Ovary (tissue), 9 donors: ENCODE data around the gene CSRP1. TPM values are rescaled to one million over a fixed set of nuclear protein-coding genes. Genes with fewer than 3 reads are reported as not detected.

Source experiments
- DNase-seq, 5 donors: peaks; one replicate each; pipeline ENCODE4 v3.0.0-alpha.2; 2019 to 2020
- H3K27ac ChIP-seq, 2 donors: fragments of 200-600 bp; one replicate each; pipeline versions ENCODE4 v1.5.1 to v1.8.0; 2019 to 2022
- H3K27me3 ChIP-seq: fragments of 200-600 bp; one replicate; pipeline ENCODE4 v1.8.0; 2022
- H3K36me3 ChIP-seq: fragments of 200-600 bp; sonication (generic); one replicate; pipeline ENCODE4 v1.5.1; 2019
- H3K4me1 ChIP-seq: one replicate; pipeline ENCODE4 v1.8.1; 2013; ENCODE audit warnings: mild to moderate bottlenecking, moderate library complexity; ENCODE audit not compliant: insufficient read depth
- H3K4me3 ChIP-seq: fragments of 200-600 bp; sonication (generic); one replicate; pipeline ENCODE4 v1.5.1; 2017
- H3K9me3 ChIP-seq, 2 donors: fragments of 200-600 bp in 1 of 2; sonication (generic) in 1 of 2; one replicate each; pipeline versions ENCODE4 v1.5.1 to v1.8.1; 2013 to 2019; ENCODE audit warnings: mild to moderate bottlenecking in 1 of 2, moderate library complexity in 1 of 2
- EP300 ChIP-seq: sonication (generic); formaldehyde crosslinking; IDR thresholded peaks from one replicate; pipeline ENCODE4 v1.6.1; 2017; ENCODE audit warnings: antibody characterized with exemption
- POLR2A ChIP-seq: fragments of 450-650 bp; IDR thresholded peaks from one replicate; pipeline ENCODE4 v1.6.1; 2017; ENCODE audit warnings: antibody characterized with exemption, mild to moderate bottlenecking, moderate library complexity
- WGBS, 3 donors: extraction: QIAGEN DNeasy Blood & Tissue Kit in 1 of 3; methylation state at CpG; one replicate each; pipeline versions ENCODE4 v1.1.5 to v1.1.7; 2013 to 2017; 5-methylcytosine and 5-hydroxymethylcytosine counted together
- intact Hi-C, 4 donors: fragments of 100-400 bp; cut with DNase I; formaldehyde crosslinking; loops; one replicate each; pipeline versions ENCODE4 v1.11.0 to v1.15.1; 2022 to 2023
- polyA plus RNA-seq, 2 donors: library from polyadenylated mRNA; stranded (reverse); fragments of 200-250 nt in 1 of 2; fragments of 350-450 nt in 1 of 2; fragmentation: Illumina TruSeq in 1 of 2; extraction: RNeasy Lipid Tissue Mini Kit (QIAGEN cat#74804) in 1 of 2; gene quantifications; one replicate each; pipeline ENCODE4 v1.2.3, GENCODE V29; 2013 to 2014
- total RNA-seq, 7 donors: library from RNA; depleted of rRNA in 2 of 7; stranded (reverse); fragments of >200 nt in 2 of 7; fragmentation: NEBNext Ultra II Directional in 3 of 7; extraction: Animal tissue kit (Norgen Biotek cat#: 25700) in 3 of 7; gene quantifications; one replicate each; pipeline versions ENCODE4 v1.1.0 to v1.2.4, GENCODE V29; 2016 to 2023
- TF ChIP-seq, protein P1 (sequence below), 3 donors: fragments of 450-650 bp in 2 of 3; fragments of 200-600 bp in 1 of 3; IDR thresholded peaks; one replicate each; pipeline versions ENCODE4 v1.5.1 to v1.8.0; 2016 to 2022; ENCODE audit warnings: antibody characterized with exemption in 3 of 3, mild to moderate bottlenecking in 1 of 3
- donor health status: DM: no; HTN: no; CAD: no; lungs with moderate emphysema.
- donor health status: DM: no; HTN: no; CAD: no.
- donor health status: Bipolar disorder and iron deficiency.
- donor health status: DM: yes; HTN: yes; CAD: no.
- donor health status: DM: no; HTN: no; CAD: no.
- donor health status: DM: yes; HTN: yes; CAD: no.

Gene CSRP1
- total and polyA plus RNA-seq, 9 donors, result 205 to 783 (median 274) TPM

DNA sequence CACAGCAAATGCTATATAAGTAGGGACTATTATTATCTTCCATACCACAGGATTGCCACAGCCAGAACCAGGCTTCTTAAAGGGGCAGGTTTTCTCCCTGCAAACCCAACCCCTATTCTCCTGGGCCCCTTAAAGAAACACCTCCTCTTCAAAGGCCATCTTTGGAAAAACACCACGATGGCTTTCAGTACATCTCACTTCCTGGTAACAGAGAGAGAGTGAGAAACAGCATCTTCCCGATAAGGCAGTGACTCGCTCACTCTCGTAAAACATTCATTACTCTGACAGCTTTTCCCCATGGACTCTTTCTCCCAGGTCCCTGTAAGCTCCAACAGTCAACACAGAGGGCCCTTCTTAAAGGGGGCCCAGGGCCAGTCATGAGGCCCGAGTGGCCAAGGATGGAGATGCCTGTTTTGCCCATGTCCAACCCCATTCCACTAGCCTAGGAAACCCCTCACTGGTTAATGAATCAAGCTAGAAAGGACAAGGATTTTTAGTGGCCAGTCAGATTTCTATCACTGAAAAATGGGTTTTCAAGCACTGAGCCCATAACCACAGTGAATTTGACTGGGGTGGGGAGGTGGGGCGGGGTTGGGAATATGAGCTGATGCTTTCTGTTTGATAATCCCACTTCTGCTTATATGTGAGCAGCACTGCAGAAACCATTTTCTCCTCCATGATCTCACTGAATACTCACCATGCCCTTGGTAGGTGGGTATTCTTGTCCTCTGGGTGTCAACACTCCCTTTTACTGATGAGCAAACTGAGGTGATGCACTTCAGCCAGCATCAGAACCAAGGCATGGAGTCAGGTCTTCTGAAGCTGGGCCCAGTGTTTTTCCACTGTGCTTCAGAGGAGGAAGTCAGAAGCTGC is 28.4 kb upstream of the CSRP1 start:
- Histone ChIP-seq H3K27ac (no peak overlapping the region), H3K4me1 (peaks cover 5% of the 10 kb centered on the region), H3K27me3 (no peaks in the 10 kb centered on the region), H3K9me3 (no peaks in the 10 kb centered on the region), H3K4me3 (no peak overlapping the region), H3K36me3 (no peaks in the 10 kb centered on the region)
- DNase-seq, result no peak
- TF ChIP-seq, protein P1, sequence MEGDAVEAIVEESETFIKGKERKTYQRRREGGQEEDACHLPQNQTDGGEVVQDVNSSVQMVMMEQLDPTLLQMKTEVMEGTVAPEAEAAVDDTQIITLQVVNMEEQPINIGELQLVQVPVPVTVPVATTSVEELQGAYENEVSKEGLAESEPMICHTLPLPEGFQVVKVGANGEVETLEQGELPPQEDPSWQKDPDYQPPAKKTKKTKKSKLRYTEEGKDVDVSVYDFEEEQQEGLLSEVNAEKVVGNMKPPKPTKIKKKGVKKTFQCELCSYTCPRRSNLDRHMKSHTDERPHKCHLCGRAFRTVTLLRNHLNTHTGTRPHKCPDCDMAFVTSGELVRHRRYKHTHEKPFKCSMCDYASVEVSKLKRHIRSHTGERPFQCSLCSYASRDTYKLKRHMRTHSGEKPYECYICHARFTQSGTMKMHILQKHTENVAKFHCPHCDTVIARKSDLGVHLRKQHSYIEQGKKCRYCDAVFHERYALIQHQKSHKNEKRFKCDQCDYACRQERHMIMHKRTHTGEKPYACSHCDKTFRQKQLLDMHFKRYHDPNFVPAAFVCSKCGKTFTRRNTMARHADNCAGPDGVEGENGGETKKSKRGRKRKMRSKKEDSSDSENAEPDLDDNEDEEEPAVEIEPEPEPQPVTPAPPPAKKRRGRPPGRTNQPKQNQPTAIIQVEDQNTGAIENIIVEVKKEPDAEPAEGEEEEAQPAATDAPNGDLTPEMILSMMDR (IDR thresholded peaks at IDR 0.05), result no peak
- no peak for TF ChIP-seq POLR2A
- no peak for TF ChIP-seq EP300
- intact Hi-C loops, result loop anchor here in 2 of 4 donors (5.0 to 10.0 kb wide), 2 partner anchors 257 to 260 kb away; no protein-coding TSS in a partner anchor
- WGBS, 3 donors, result 55% methylated on average over 6 of the region's 6 CpGs

DNA sequence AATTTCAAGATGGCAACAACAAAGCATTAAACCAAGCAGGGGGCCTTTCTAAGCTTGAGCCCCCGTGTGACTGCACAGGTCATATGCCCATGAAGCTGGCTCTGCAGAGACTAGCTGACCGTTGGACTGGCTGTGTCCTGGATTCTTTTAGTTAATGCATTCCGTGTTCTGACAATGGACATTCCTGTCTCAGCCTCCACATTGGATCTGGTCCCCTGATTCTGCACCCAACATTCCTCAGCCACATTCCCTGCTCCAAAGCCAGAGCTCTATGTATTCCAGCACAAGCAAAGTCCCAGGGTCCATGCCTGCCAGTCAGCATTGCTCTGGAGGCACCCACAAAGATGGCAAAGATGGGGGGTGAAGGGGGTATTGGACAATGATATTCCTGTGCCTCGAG is 26.9 kb upstream of the CSRP1 start:
- WGBS, 3 donors, result 58 to 72% (median 64%) methylated on average over 4 of the region's 4 CpGs
- intact Hi-C loops, result loop anchor here in 1 of 4 donors (10.0 kb wide), 1 partner anchor 261 kb away; no protein-coding TSS in a partner anchor
- peaks cover 4% of the 10 kb centered on the region for H3K4me1 ChIP-seq

DNA sequence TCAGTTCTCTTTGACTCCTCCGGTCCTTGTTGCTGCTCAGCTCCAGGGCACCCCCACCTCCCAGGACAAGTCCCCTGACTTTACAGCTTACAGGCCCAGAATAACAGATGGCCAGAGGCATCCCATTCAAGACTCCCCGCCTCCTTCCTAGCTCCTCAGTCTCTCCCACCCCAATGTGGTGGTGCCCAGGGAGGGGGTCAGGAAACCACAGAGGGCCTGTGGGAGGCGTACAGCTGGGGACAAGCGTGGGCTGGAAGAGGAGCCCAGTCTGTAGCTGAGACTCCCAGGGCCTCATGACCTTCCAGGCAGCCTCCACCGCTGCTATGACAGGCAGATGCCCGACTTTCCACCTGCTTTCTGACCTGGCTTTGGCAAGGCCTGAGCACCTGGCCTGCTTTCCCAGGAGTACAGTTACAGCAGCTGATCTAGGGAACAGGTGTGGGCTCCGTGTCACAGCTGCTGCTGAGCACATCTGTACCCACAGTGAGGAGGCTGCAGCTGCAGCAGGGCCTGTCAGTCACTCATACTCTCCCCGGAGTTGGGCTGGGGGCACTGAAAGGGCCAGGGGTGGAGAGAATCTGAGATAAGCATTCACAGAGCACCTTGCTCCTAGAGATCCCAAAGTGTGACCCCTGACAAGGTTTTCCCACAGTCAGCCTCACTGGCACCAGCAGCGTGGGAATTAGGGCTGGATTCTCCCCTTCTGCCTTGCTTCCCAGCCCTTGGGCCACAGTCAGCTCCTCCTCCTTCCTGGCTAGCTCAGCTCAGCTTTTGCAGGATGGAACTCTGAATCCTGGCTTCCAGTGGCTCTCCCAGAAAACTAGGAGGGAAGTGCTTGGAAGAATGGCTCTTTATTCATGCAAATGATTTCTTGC is 24.9 kb upstream of the CSRP1 start:
- intact Hi-C loops, result loop anchor here in 1 of 4 donors (10.0 kb wide), 1 partner anchor 263 kb away; no protein-coding TSS in a partner anchor
- Histone ChIP-seq H3K9me3 (no peaks in the 10 kb centered on the region), H3K27me3 (no peaks in the 10 kb centered on the region), H3K4me3 (no peak overlapping the region), H3K27ac (no peak overlapping the region), H3K4me1 (no peaks in the 10 kb centered on the region), H3K36me3 (no peaks in the 10 kb centered on the region)
- TF ChIP-seq, protein P1 (IDR thresholded peaks at IDR 0.05), result no peak
- TF ChIP-seq EP300 (no peak), POLR2A (no peak)
- WGBS, 3 donors, result 73 to 80% (median 76%) methylated on average over 9 of the region's 9 CpGs
- no peak for DNase-seq

More for the DNA sequence above, 26.9 kb upstream of the CSRP1 start:
- Histone ChIP-seq H3K27ac (no peak overlapping the region), H3K9me3 (no peaks in the 10 kb centered on the region), H3K4me3 (no peak overlapping the region), H3K27me3 (no peaks in the 10 kb centered on the region), H3K36me3 (no peaks in the 10 kb centered on the region)
- TF ChIP-seq POLR2A, result no peak
- no peak for TF ChIP-seq EP300
- TF ChIP-seq, protein P1 (IDR thresholded peaks at IDR 0.05), result no peak
- no peak for DNase-seq
